Stimulated activated CD4-positive, alpha-beta T cell treated with anti-CD3 and anti-CD28 coated beads, Interleukin-15, amount 100 ng/mL, for 1 hour (primary cell): ENCODE data around the gene RBM43.

ENCODE experiments used
- DNase-seq, 2 donors: peaks; one replicate each; pipeline ENCODE4 v3.0.0-alpha.2; 2020; ENCODE audit warnings: low read depth in 1 of 2, low spot score in 1 of 2

The RBM43 gene

DNA sequence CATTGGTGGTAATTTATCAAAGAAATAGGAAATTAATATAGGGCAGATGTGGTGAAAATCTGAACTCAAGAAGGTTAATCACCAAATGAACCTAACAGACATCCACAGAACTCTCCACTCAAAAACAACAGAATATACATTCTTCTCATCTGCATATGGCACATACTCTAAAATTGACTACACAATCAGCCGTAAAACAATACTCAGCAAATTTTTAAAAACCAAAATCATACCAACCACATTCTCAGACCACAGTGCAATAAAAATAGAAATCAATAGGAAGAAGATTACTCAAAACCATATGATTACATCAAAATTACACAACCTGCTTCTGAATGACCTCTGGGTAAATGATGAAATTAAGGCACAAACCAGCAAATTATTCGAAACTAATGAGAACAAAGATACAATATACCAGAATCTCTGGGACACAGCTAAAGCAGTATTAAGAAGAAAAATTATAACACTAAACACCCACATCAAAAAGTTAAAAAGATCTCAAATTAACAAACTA is 31.0 kb downstream of the RBM43 start:
- DNase-seq, result no peak

DNA sequence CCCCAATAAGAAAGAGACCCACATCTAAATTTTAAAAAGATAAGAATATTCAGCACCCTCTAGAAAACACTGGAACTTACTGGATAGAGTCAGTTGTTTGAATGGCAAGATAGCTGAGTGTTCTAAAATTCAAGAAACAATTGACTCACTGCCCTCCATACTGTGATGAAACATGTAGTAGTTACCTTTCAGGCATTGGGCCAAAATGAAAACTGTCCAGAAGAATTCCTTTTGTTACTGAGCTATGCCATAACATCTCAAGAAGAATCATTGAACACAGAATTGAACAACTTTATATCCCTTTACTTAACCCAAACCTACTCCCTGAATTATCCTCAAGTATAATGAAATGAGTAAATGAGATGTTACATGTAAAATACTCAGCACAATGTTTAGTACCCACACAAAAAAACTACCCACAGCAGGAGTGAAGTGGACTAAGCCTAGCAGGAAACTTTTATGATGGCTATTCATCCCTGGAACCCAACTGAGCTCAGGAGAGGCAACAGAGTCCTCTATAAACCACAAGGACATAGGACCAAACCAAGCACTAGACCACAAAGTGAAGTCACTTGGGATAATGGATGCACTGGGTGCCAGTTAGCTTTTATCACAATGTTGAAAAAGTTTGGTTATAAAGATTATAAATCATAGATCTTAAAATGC is 32.7 kb downstream of the RBM43 start:
- no peak for DNase-seq

DNA sequence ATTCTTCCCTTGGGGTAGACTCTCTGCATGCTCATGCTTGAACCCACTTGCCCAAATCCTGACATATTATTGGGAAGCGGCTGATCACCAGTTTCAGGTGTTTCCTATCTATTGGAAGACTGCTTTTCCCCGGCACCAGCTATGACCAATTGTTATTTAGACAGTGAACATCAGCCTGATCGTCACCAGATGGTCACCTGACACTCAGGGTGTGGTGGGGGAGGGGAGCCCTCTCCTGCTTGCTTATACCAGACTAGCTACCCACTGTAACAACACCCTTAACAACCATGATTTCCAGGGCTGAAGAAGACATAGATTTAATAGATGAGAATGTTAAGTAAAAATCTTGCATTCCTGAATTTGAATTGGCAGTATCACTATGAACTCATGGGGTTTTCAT is 44.3 kb downstream of the RBM43 start:
- DNase-seq, result no peak

DNA sequence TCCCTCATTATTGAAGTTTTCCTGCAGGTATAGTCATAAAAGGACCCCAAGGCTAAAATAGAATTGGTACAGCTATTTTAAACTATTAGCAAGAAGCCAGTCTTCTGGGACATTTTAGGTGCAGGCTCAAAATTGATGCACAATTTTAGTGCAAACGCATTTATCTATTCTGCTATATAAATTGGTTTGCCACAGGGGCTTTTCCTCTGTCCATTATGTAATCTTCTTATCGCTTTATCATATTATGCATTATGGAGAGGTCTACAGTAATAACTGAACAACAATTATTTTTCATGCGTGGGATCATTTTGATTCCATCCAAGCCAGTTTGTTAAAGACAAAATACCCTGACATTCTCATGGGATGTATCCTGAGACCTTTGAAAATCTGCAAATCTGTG is 54.6 kb downstream of the RBM43 start:
- no peak for DNase-seq

DNA sequence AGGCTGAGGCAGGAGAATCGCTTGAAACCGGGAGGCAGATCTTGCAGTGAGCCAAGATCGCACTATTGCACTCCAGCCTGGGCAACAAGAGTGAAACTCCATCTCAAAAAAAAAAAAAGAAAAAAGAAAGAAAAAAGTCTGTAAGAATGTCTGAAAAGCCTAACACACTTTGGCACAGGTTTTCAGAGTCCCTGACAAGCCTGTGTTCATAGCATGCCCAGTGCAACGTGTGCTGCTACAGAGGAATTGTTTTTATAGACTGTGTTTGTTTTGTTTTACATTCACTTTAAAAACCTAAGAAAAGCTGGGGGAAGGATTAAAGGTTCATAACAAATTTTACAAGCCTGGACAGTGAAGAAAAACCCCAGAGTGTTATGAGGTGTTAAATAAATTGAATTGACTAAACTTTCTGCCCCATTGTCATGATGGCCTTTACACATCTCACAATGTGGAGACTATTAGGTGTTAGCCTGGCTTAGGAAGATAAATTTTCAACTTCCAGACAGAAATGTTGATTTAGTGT is 55.2 kb downstream of the RBM43 start:
- DNase-seq, result no peak

DNA sequence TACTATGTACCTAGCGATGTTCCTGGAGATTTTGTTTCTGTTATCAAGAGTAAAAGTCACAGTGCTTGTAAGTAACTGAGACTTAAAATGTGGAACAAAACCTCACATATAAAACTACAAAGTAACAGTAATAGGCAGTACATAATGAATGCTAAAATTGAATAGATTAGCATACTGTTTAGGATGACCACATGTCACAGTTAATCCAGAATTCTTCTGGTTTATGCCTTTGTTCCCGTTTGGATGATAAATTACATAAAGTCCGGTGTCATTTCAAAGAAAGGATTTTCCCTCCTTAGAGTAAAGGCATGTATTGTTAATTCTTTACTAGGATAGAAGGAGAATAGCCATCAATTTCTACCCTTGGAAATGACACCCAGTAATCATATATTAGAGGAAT is 56.1 kb downstream of the RBM43 start:
- no peak for DNase-seq

DNA sequence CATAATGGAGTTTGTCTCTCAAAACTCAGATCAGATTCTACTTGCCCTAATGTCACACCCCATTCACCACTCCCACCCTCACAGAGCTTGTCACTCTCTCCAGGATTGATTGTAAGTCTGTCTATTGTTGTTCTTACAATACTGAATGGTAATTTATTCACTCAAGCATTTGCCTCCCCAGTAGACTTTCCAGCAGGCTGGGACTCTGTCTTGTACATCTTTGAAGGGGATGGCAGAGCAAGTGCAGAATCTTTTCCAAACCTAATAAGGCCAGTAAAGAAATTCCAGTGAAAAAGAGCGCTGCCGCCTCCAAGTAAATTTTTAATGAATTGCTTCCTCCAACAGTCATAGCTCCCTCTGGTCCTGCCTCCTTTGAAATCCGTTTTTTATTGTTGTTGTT is 56.9 kb downstream of the RBM43 start:
- no peak for DNase-seq

DNA sequence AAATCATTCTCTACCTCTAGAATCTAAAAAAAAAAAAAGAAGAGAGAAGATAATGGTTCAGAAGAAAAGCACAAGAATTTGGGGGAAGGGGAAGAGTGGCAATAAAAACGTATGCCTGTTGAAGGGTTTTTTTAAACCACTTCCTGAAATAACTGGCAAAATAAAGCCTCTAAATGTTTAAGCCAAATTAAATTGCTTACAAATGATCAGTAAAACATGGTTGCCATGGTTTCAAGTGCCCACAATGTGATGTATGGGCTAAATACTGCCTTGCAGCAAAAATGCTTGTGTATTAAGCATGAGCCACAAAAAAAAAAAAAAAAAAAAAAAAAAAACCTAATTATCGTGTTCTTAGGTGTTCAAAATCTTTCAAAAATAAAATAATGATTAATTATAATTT is 60.8 kb downstream of the RBM43 start:
- no peak for DNase-seq

DNA sequence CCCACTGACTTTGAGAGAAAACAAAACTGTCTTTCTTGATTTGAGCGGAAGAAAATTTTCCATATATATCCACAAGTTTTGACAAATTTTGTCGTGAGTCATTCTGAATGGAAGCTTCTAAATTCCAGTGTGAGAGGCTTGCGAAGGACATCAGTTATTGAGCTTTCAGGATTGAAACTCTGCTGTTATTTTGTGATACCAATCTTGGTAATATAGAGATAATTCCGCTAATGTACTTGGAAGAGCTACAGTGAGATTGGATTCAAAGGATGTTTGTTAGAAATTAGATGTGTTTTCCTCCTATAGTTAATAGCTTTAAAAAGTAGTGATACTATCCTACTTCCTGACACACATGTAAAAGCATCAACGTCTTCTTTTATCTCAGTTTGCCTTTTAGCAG is 61.4 kb downstream of the RBM43 start:
- no peak for DNase-seq

DNA sequence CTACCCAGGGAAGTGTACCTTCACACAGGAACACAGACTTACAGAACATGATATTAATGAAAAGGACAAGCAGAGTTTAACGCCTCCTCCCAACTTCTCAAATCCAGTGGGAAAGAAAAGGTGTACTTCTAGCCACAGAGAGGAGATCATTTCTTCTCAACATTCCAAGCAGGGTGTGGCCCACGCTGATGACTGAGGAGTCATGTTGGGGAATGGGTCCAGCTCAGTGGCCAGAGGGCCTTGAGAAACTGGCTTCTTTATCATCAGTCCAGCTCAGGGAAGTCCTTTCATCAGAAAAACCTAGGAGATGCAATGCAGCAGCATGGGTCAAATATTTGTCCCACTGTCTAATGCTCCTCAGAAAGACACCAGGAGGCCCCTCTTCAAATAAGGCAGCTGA is 63.0 kb downstream of the RBM43 start:
- no peak for DNase-seq
